Medulla oblongata (tissue), 1 donor: Measurements from ENCODE around the gene KIF22.

ENCODE experiments used
- DNase-seq: peaks from one replicate; pipeline ENCODE4 v3.0.0-alpha.2; 2015; ENCODE audit errors: extremely low spot score

KIF22 gene

GRCh38 chr16:29804020-29804419, 13.5 kb downstream of the KIF22 start:
- no peak for DNase-seq

- DNase-seq, result peak; percentile 61
These were observed 14.1 kb downstream of the KIF22 start for GRCh38 chr16:29804455-29805231.

- peak; percentile 97 for DNase-seq
These were observed 14.9 kb downstream of the KIF22 start for GRCh38 chr16:29805232-29806098.

- no peak for DNase-seq
These were observed 15.6 kb downstream of the KIF22 start, which contains the start of gene MAZ for GRCh38 chr16:29806099-29806579. Gene MAZ, plus strand, starts transcription at chr16:29806529. Its CDS starts 173 bp downstream, at chr16:29806702.

GRCh38 chr16:29806641-29807425, 16.3 kb downstream of the KIF22 start:
- DNase-seq, result no peak

GRCh38 chr16:29807426-29808218, 17.1 kb downstream of the KIF22 start:
- DNase-seq, result peak; percentile 89

- DNase-seq, result no peak
These were observed 17.8 kb downstream of the KIF22 start for GRCh38 chr16:29808219-29808900.

GRCh38 chr16:29809031-29809747, 18.6 kb downstream of the KIF22 start:
- DNase-seq, result no peak

- no peak for DNase-seq
These were observed 19.5 kb downstream of the KIF22 start for GRCh38 chr16:29809850-29810698.

GRCh38 chr16:29810699-29811169, 20.2 kb downstream of the KIF22 start:
- no peak for DNase-seq

GRCh38 chr16:29811170-29811895, 20.8 kb downstream of the KIF22 start:
- peak; percentile 98 for DNase-seq

- DNase-seq, result peak; percentile 72
These were observed 21.5 kb downstream of the KIF22 start, which contains the start of gene PRRT2 for GRCh38 chr16:29811896-29812665. Gene PRRT2, plus strand, starts transcription at chr16:29812193. Its CDS starts 862 bp downstream, at chr16:29813055.

- DNase-seq, result no peak
These were observed 22.4 kb downstream of the KIF22 start for GRCh38 chr16:29812754-29813643.

GRCh38 chr16:29813644-29814562, 23.4 kb downstream of the KIF22 start:
- no peak for DNase-seq

GRCh38 chr16:29814592-29814991, 24.0 kb downstream of the KIF22 start:
- no peak for DNase-seq
